ENCODE data around the gene LTB4R. TPM values are rescaled to one million over a fixed set of nuclear protein-coding genes. Genes with fewer than 3 reads are reported as not detected.

The LTB4R gene
- total RNA-seq, 2 donors from 2014 or later, result 6.4 to 6.6 TPM

DNA sequence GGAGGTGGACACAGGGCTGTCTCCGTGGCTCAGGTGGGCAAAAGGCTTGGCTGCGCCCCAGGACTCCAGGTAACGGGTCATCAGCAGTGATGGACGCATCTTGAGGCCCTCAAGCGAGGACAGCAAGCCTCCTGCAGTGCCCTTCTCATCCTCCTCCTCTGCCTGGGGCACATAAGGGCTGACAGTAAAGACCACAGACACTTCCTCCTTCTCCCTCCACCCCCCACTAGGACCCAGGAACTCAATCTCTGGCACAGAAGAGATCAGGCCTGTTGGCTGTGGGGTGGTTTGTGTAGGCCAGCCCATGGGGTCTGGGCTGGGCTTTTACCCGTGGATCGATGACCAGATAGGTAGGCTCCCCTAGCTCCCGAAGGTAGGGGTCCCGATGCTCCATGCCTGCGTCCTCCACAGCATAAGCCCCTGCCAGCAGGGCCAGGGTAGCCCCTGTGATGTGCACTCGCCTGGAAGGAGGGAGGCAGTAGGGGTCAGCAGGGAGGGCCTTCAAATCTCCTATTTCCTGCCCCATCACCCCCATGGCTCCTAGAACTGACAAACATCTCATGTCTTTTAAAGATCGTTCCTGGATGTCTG is 17.9 kb downstream of the LTB4R start:
- H3K36me3 ChIP-seq (ENCODE audit: control insufficient read depth, insufficient read depth, low read length), result no peaks in the 10 kb centered on the region
- no peak overlapping the region for H3K4me3 Mint-ChIP-seq
- H3K36me3 Mint-ChIP-seq (ENCODE audit: low read depth), result no peaks in the 10 kb centered on the region
- H3K9me3 Mint-ChIP-seq, result no peaks in the 10 kb centered on the region
- TF ChIP-seq, protein P1, sequence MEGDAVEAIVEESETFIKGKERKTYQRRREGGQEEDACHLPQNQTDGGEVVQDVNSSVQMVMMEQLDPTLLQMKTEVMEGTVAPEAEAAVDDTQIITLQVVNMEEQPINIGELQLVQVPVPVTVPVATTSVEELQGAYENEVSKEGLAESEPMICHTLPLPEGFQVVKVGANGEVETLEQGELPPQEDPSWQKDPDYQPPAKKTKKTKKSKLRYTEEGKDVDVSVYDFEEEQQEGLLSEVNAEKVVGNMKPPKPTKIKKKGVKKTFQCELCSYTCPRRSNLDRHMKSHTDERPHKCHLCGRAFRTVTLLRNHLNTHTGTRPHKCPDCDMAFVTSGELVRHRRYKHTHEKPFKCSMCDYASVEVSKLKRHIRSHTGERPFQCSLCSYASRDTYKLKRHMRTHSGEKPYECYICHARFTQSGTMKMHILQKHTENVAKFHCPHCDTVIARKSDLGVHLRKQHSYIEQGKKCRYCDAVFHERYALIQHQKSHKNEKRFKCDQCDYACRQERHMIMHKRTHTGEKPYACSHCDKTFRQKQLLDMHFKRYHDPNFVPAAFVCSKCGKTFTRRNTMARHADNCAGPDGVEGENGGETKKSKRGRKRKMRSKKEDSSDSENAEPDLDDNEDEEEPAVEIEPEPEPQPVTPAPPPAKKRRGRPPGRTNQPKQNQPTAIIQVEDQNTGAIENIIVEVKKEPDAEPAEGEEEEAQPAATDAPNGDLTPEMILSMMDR (conservative IDR thresholded peaks at IDR 0.05), result no peak
- no peak overlapping the region for H3K27ac Mint-ChIP-seq
- no peak overlapping the region for H3K27ac ChIP-seq (ENCODE audit: low read depth, low read length)
- H3K9me3 ChIP-seq (ENCODE audit: control insufficient read depth, low read length), result no peaks in the 10 kb centered on the region
- DNase-seq, result no peak
- H3K4me1 Mint-ChIP-seq, result peaks cover 7% of the 10 kb centered on the region
- peaks cover 84% of the 10 kb centered on the region for H3K27me3 Mint-ChIP-seq (ENCODE audit: insufficient read depth)
- 90 to 97% methylated on average over 5 to 12 of the region's 12 CpGs for whole genome bisulfite sequencing, 2 experiments (ENCODE audit: insufficient coverage in 1 of 2, insufficient read length in 1 of 2)
- H3K9ac ChIP-seq (ENCODE audit: extremely low read depth, low read length, poor library complexity, severe bottlenecking), result no peak overlapping the region
- peaks cover 2% of the 10 kb centered on the region for H3K4me1 ChIP-seq (ENCODE audit: control insufficient read depth, insufficient read depth, low read length)
- H3K4me3 ChIP-seq (ENCODE audit: low read length), result no peak overlapping the region
- H3K27me3 ChIP-seq (ENCODE audit: control insufficient read depth, insufficient read depth, low read length, poor library complexity, severe bottlenecking), result peaks cover 52% of the 10 kb centered on the region

DNA sequence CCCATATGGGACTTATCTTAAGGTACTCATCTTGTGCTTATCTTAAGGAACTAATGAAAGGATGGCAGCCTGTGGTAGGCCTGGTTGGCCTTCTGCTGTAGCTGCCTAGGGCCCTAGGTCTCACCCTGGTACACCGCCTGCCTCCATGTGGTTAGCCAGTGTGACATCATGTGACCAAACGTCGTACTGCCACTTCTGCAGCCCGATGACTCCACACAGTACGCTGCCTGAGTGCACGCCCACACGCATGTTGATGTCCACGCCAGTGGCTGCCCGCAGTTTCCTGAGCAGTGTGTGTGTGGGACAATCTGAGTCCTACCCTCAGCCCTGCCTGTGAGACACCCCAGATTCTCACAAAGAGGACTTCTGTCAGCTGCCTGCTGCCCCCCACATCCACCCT is 18.4 kb downstream of the LTB4R start:
- H3K27me3 ChIP-seq (ENCODE audit: control insufficient read depth, insufficient read depth, low read length, poor library complexity, severe bottlenecking), result peaks cover 58% of the 10 kb centered on the region
- no peak overlapping the region for H3K4me3 ChIP-seq (ENCODE audit: low read length)
- no peaks in the 10 kb centered on the region for H3K9me3 ChIP-seq (ENCODE audit: control insufficient read depth, low read length)
- H3K4me1 Mint-ChIP-seq, result peaks cover 7% of the 10 kb centered on the region
- H3K27ac ChIP-seq (ENCODE audit: low read depth, low read length), result no peak overlapping the region
- 89% methylated on average over 8 to 9 of the region's 9 CpGs for WGBS, 2 experiments (ENCODE audit: insufficient coverage in 1 of 2, insufficient read length in 1 of 2)
- H3K4me3 Mint-ChIP-seq, result no peak overlapping the region
- H3K27ac Mint-ChIP-seq, result no peak overlapping the region
- H3K36me3 Mint-ChIP-seq (ENCODE audit: low read depth), result no peaks in the 10 kb centered on the region
- DNase-seq, result no peak
- H3K27me3 Mint-ChIP-seq (ENCODE audit: insufficient read depth), result peaks cover 86% of the 10 kb centered on the region
- H3K9ac ChIP-seq (ENCODE audit: extremely low read depth, low read length, poor library complexity, severe bottlenecking), result no peak overlapping the region
- H3K9me3 Mint-ChIP-seq, result no peaks in the 10 kb centered on the region
- TF ChIP-seq, protein P1 (conservative IDR thresholded peaks at IDR 0.05), result no peak
- H3K4me1 ChIP-seq (ENCODE audit: control insufficient read depth, insufficient read depth, low read length), result peaks cover 4% of the 10 kb centered on the region
- no peaks in the 10 kb centered on the region for H3K36me3 ChIP-seq (ENCODE audit: control insufficient read depth, insufficient read depth, low read length)

DNA sequence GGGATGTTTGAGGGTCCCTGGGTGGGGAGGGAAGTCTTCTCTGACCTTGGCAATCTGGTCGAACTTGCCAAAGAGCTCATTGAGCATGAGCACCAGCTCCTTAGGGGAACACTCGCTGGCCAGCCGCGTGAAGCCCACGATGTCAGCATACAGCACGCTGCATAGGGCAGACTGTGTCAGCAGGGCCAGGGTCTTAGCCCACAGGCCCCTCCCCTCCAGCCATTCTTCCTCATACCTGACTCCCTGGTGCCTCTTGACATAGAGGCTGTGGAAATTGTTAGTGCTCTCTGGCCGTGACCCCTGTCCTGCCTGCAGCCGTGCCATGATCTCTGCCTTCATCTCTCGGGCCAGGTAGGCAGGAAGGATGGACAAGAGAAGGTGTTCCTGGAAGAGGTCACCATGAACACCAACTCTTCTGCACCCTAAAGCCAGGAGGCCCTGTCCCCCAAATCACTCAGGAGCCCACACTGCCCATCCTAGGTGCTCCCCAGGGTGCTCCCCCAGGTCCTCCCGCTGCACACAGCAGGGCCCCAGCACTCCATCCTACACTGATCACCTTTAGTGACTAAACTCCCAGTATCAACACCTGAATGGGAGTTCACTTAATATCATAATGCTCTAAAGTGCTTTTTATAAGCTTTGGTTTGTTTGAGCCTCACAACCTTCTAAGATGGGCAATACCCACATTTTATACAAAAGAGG is 19.8 kb downstream of the LTB4R start:
- Histone ChIP-seq H3K27ac (ENCODE audit: low read depth, low read length) (no peak overlapping the region), H3K9ac (ENCODE audit: extremely low read depth, low read length, poor library complexity, severe bottlenecking) (no peak overlapping the region), H3K27me3 (ENCODE audit: control insufficient read depth, insufficient read depth, low read length, poor library complexity, severe bottlenecking) (peaks cover 72% of the 10 kb centered on the region), H3K4me1 (ENCODE audit: control insufficient read depth, insufficient read depth, low read length) (peaks cover 4% of the 10 kb centered on the region), H3K4me3 (ENCODE audit: low read length) (no peak overlapping the region), H3K9me3 (ENCODE audit: control insufficient read depth, low read length) (no peaks in the 10 kb centered on the region), H3K36me3 (ENCODE audit: control insufficient read depth, insufficient read depth, low read length) (no peaks in the 10 kb centered on the region)
- no peak for DNase-seq
- peaks cover 90% of the 10 kb centered on the region for H3K27me3 Mint-ChIP-seq (ENCODE audit: insufficient read depth)
- H3K4me1 Mint-ChIP-seq, result peaks cover 10% of the 10 kb centered on the region
- 87 to 95% methylated on average over 6 to 10 of the region's 10 CpGs for WGBS, 2 experiments (ENCODE audit: insufficient coverage in 1 of 2, insufficient read length in 1 of 2)
- no peaks in the 10 kb centered on the region for H3K9me3 Mint-ChIP-seq
- H3K36me3 Mint-ChIP-seq (ENCODE audit: low read depth), result no peaks in the 10 kb centered on the region
- H3K27ac Mint-ChIP-seq, result no peak overlapping the region
- no peak overlapping the region for H3K4me3 Mint-ChIP-seq
- TF ChIP-seq, protein P1 (conservative IDR thresholded peaks at IDR 0.05), result no peak

All from endodermal cell (in vitro differentiated cells).